Peyer's patch (tissue), 4 donors: Measurements from ENCODE around the gene ESRP2. TPM values are rescaled to one million over a fixed set of nuclear protein-coding genes. Genes with fewer than 3 reads are reported as not detected.

Source experiments
- DNase-seq, 3 donors: peaks; one replicate each; pipeline ENCODE4 v3.0.0-alpha.2; 2017 to 2019
- H3K27ac ChIP-seq, 4 donors: fragments of 200-600 bp; sonication (generic); one replicate each; pipeline ENCODE4 v1.5.1; 2016 to 2019
- H3K27me3 ChIP-seq, 2 donors: fragments of 200-600 bp; sonication (generic); one replicate each; pipeline ENCODE4 v1.5.1; 2019
- H3K36me3 ChIP-seq, 3 donors: fragments of 200-600 bp; sonication (generic); one replicate each; pipeline ENCODE4 v1.5.1; 2016 to 2019
- H3K4me1 ChIP-seq, 4 donors: fragments of 200-600 bp; sonication (generic); one replicate each; pipeline ENCODE4 v1.5.1; 2016 to 2019
- H3K4me3 ChIP-seq, 4 donors: fragments of 200-600 bp; sonication (generic); 1 replicate in 3 of 4; 2 replicates in 1 of 4; pipeline ENCODE4 v1.5.1; 2016 to 2019; ENCODE audit warnings: mild to moderate bottlenecking in 1 of 4
- H3K9me3 ChIP-seq, 4 donors: fragments of 200-600 bp; sonication (generic); one replicate each; pipeline ENCODE4 v1.5.1; 2016 to 2019; ENCODE audit warnings: mild to moderate bottlenecking in 1 of 4
- POLR2A ChIP-seq, 2 donors: fragments of 450-650 bp; IDR thresholded peaks; one replicate each; pipeline ENCODE4 v1.5.1; 2017; ENCODE audit warnings: antibody characterized with exemption in 2 of 2, mild to moderate bottlenecking in 2 of 2, moderate library complexity in 2 of 2
- total RNA-seq, 4 donors: library from RNA; depleted of rRNA; stranded (reverse); fragments of >200 nt; gene quantifications; one replicate each; pipeline ENCODE4 v1.1.0, GENCODE V29; 2016
- TF ChIP-seq, protein P1 (sequence below), 6 experiments: fragments of 450-650 bp in 4 of 6; fragments of 200-600 bp in 2 of 6; sonication (generic) in 1 of 6; IDR thresholded peaks; one replicate each; pipeline ENCODE4 v1.5.1; 2017 to 2019; ENCODE audit warnings: antibody characterized with exemption in 6 of 6, mild to moderate bottlenecking in 3 of 6, moderate library complexity in 1 of 6

Gene ESRP2
- total RNA-seq, 4 donors from 2014 or later, result 15.7 to 67.4 (median 40.9) TPM

DNA sequence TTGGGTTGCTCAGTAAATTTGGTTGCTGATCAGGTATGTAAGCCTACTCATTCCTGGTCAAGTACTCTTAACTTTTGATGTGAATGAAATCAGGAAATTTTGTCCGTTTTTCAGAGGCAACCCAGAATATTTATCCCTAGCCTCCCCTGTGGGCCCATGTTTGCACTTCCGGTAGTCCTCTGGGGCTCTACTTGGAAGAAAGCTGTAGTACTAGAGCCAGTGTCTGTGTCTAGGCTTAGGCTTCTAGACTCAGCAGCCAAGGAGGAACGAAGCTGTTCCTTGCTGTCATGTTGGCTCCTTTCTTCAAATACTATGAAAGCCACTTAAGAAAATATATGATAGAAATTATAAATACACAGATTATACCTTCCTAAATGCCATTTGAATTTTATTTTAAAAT is 21.2 kb downstream of the ESRP2 start:
- H3K27me3 ChIP-seq, result no peaks in the 10 kb centered on the region
- peaks cover 0 to 8% (median 0%) of the 10 kb centered on the region in 3 donors for H3K36me3 ChIP-seq
- no peak overlapping the region for H3K4me3 ChIP-seq
- H3K4me1 ChIP-seq, result no peaks in the 10 kb centered on the region
- no peak overlapping the region for H3K27ac ChIP-seq
- H3K9me3 ChIP-seq, result no peaks in the 10 kb centered on the region
- no peak for DNase-seq
- TF ChIP-seq, protein P1, sequence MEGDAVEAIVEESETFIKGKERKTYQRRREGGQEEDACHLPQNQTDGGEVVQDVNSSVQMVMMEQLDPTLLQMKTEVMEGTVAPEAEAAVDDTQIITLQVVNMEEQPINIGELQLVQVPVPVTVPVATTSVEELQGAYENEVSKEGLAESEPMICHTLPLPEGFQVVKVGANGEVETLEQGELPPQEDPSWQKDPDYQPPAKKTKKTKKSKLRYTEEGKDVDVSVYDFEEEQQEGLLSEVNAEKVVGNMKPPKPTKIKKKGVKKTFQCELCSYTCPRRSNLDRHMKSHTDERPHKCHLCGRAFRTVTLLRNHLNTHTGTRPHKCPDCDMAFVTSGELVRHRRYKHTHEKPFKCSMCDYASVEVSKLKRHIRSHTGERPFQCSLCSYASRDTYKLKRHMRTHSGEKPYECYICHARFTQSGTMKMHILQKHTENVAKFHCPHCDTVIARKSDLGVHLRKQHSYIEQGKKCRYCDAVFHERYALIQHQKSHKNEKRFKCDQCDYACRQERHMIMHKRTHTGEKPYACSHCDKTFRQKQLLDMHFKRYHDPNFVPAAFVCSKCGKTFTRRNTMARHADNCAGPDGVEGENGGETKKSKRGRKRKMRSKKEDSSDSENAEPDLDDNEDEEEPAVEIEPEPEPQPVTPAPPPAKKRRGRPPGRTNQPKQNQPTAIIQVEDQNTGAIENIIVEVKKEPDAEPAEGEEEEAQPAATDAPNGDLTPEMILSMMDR (IDR thresholded peaks at IDR 0.05), result no peak
- no peak for TF ChIP-seq POLR2A (IDR thresholded peaks at IDR 0.05)

DNA sequence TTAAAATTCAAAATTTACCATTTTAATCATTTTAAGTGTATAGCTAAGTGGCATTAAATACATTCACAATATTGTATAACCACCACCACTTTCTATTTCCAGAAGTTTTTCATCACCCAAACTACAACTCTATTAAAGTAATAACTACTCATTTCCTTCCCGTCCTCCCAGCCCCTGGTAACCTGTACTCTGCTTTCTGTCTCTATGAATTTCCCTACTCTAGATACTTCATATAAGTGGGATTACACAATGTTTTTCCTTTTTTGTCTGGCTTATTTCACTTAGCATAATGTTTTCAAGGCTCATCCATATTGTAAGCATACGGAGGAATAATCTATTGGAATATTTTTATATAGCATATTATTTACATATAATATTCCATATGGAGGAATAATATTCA is 29.7 kb downstream of the ESRP2 start:
- no peaks in the 10 kb centered on the region for H3K9me3 ChIP-seq
- no peaks in the 10 kb centered on the region for H3K27me3 ChIP-seq
- peaks cover 0 to 8% (median 0%) of the 10 kb centered on the region in 3 donors for H3K36me3 ChIP-seq
- H3K27ac ChIP-seq, result no peak overlapping the region
- no peaks in the 10 kb centered on the region for H3K4me1 ChIP-seq
- no peak for DNase-seq
- no peak overlapping the region for H3K4me3 ChIP-seq
- TF ChIP-seq POLR2A (IDR thresholded peaks at IDR 0.05), result no peak
- TF ChIP-seq, protein P1 (IDR thresholded peaks at IDR 0.05), result no peak

DNA sequence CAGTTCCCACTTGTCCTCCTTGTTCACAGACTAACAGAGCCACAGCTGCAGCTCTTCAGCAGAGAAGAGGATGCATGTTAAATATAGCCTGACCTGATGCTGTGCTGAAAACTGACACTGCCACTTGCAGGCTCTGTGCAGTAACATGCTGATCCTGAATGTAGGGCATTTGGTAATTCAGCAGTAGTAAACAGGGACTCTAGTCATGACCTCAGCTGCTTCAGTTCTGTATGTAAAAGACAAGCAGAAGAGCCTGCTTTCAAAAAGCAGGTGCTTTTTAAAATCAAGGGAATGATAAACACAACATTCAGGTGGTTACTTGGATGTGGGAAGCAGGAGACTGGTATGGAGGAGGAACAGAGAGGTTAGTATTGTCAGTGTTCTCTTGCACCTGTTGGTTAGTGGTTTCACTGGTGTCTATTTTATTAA is 33.8 kb downstream of the ESRP2 start:
- DNase-seq, result no peak
- Histone ChIP-seq H3K36me3 (peaks cover 0 to 12% (median 0%) of the 10 kb centered on the region in 3 donors), H3K4me1 (no peaks in the 10 kb centered on the region), H3K27ac (no peak overlapping the region), H3K4me3 (no peak overlapping the region), H3K27me3 (no peaks in the 10 kb centered on the region), H3K9me3 (no peaks in the 10 kb centered on the region)
- TF ChIP-seq POLR2A (IDR thresholded peaks at IDR 0.05), result no peak
- TF ChIP-seq, protein P1 (IDR thresholded peaks at IDR 0.05), result no peak

DNA sequence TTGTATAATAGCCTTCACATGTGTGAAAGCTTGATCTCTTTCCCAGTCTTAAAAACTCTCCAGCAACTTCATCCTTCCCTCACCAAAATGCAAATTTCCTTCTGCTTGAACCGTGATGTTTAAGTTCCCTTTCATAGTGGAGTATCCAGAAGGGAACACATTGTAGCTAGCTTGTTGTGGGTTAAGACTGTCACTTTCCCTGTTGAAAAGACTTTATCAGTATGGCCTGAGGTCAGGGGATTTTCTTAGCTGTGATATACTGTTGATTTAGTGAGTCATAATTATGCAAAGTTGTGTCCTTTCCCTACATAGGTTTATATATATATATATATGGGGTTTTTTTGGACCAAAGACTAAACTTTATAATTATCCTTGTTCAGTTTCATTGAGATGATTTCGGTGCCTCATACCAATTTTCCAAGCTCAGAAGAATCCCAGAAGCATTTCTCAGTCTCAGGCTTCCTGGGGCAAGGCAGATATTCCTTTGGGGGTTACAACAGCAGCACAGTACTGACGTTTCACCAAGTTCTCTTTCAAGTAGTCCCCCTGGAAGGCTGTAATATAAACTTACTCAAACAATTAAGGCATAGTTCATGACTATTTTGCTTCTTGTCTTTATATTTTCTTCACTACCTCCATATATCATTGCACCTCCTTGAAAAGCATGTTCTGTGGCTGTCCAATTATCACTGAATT is 35.7 kb downstream of the ESRP2 start:
- no peak for DNase-seq
- no peak overlapping the region for H3K27ac ChIP-seq
- peaks cover 0 to 15% (median 0%) of the 10 kb centered on the region in 3 donors for H3K36me3 ChIP-seq

DNA sequence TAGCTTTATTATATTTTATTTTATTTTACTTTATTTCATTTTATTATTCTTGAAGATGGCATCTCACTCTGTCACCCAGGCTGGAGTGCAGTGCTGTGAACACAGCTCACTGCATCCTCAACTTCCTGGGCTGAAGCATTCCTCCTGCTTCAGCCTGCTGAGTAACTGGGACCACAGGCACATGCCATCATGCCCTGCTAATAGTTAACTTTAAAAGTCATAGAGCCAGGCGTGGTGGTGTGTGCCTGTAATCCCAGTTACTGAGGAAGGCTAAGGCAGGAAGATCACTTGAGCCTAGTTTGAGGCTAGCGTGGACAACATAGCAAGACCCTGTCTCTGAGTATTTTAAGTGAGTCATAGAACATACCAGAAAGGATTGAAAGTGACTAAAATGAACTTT is 38.7 kb downstream of the ESRP2 start:
- H3K4me1 ChIP-seq, result no peaks in the 10 kb centered on the region
- TF ChIP-seq POLR2A (IDR thresholded peaks at IDR 0.05), result no peak
- TF ChIP-seq, protein P1 (IDR thresholded peaks at IDR 0.05), result no peak
- DNase-seq, result no peak
- H3K27ac ChIP-seq, result no peak overlapping the region
- H3K4me3 ChIP-seq, result no peak overlapping the region
- H3K9me3 ChIP-seq, result no peaks in the 10 kb centered on the region
- H3K27me3 ChIP-seq, result no peaks in the 10 kb centered on the region
- peaks cover 0 to 18% (median 0%) of the 10 kb centered on the region in 3 donors for H3K36me3 ChIP-seq

More for the DNA sequence above, 35.7 kb downstream of the ESRP2 start:
- TF ChIP-seq POLR2A (IDR thresholded peaks at IDR 0.05), result no peak
- TF ChIP-seq, protein P1 (IDR thresholded peaks at IDR 0.05), result no peak
- Histone ChIP-seq H3K27me3 (no peaks in the 10 kb centered on the region), H3K4me3 (no peak overlapping the region), H3K4me1 (no peaks in the 10 kb centered on the region), H3K9me3 (no peaks in the 10 kb centered on the region)
